ENCODE results near the gene FGF8. TPM values are rescaled to one million over a fixed set of nuclear protein-coding genes. Genes with fewer than 3 reads are reported as not detected.

FGF8 gene
- total RNA-seq, 1 donor from 2014 or later = not detected

DNA sequence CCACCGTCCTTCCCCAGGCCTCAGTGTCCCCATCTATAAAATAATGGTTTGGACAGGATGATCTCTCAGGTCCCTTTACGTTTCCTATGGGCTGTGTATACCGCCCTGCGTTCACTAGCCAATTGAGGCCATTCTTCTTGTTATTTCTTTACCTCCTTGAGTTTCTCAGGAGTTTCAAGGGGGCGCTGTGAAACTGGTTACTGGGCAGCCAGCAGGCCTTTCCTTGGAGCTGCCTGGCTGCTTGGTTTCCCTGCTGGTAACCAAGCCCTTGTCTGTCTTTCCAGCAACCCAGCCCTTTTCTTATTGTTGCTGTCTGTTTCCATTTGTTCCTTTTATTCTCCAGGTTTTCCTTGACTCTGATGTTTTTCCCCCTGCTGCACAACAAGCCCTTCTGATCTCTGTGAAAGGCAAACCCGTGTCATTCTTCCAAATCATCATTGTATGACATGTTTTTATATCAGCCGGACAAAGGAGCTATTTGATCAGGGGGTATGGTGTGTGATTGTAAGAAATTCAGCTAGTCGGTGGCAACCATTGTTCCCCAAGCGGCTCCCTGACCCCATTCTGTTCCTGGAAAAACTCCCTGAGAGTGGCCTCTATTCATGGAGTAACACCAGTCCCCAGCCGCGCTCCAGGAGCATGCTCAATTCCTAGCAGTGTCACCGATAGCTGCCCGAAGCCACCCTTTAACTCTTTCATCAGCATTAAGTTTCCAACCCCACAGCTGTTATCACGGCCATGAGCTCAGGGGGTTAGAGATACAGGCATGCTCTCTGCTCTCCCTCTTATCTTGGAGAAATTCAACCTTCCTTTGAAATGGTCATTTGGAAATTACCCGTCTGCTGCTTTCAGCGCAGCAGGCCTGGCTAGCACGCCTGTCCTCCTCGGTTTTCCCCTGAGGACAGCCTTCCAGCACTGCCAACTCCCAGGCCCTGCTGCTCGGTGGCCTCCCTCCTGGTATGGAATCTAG lies 26.6 kb downstream of the FGF8 start:
- intact Hi-C loops (cut with micrococcal nuclease) = no loop called here
- DNase-seq (no peak), ATAC-seq (no peak)

DNA sequence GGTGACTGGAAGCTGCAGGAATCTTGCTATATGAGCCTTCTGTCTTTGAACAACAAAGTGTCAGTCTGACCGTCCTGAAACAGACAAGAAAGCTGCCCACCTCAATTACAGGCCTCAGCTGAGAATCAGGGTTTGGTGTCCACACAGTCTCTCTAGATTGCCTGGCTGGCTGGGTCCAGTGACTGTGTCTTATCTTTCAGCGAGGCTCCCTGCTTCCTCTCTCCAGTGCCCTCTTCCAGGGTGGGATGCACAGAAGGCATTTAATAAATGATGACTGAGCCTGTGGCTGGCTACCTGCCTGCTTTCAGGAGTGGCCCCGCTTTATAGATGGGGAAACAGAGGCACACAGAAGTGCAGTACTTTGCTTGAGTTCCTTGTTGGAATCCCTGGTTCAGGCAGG lies 27.4 kb downstream of the FGF8 start:
- intact Hi-C loops (cut with micrococcal nuclease) = no loop called here
- no peak for DNase-seq
- ATAC-seq = no peak

DNA sequence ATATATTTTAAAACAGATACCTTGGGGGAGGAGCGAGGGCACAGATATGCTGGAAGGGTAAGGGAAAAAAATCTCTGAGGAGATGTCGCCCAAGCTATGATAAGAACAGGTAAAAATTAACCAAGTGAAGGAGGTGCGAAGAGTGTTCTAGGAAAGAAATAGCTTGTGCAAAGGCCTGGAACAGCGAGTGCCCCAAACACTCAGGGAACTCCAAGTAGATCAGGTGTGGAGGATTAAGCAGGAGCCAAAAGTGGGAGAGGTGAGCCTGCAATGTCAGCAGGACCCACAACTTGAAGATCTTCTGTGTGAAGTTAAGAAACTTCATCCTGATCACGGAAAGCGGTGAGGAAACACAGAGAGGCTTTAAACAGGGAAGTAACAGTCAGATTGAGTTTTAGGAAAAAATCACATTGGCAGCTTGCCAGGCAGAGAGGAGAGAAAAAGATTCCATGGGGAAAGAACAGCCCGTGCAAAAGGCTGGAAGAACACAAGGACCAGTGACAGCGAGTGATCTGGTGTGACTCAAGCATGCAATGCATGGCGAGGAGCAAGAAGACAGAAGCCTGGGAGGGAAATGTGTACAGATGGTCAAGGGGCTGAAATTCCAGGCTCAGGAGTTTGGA lies 30.7 kb downstream of the FGF8 start:
- intact Hi-C loops (cut with micrococcal nuclease) = no loop called here
- ATAC-seq (no peak), DNase-seq (no peak)

DNA sequence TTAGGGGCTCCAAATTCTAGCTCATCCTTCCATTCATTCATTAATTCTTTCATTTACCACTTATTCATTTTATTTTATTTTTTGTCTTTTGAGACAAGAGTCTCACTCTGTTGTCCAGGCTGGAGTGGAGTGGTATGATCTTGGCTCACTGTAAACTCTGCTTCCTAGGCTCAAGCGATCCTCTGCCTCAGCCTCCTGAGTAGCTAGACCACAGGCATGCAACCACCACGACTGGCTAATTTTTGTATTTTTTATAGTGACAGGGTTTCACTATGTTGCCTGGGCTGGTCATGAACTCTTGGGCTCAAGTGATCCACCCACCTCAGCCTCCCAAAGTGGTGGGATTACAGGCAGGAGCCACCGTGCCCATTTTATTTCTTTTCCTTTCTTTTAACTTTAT lies 31.6 kb downstream of the FGF8 start:
- DNase-seq (no peak), ATAC-seq (no peak)
- intact Hi-C loops (cut with micrococcal nuclease) = no loop called here

DNA sequence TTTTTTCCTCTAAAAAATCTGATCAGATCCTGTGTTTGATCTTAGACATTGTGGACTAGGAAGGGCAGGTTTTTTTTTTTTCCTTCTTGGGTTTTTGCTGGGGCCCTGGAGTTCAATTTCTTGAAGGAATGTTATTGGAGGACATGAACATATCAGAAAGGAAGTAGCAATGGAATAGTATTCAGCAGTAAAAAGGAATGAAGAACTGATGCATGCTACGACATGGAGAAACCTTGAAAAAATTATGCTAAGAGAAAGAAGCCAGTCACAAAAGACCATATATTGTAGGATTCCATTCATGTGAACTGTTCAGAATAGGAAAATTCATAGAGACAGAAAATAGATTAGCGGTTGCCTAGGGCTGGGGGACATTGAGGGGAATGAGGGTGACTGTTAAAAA lies 34.0 kb downstream of the FGF8 start:
- DNase-seq (no peak), ATAC-seq (no peak)
- intact Hi-C loops (cut with micrococcal nuclease) = no loop called here

DNA sequence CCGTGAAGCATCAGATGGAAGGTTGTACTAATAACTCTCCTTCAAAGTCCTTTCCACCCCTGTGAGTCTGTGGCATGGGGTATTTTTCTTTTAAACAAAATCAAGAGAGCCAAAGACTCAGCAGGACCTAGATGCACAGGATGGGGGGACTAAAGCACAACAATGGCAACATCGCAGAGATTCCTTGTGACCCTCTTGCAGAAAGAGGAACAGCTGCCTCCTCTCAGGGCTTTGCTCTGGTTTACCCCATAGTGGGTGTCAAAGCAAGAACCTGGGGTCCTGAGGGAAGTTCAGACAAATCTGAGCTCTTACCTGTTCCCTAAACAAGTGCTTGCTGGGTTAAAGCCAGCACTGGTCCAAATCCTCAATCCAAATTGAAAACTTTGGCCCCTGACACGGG lies 39.2 kb downstream of the FGF8 start:
- DNase-seq (no peak), ATAC-seq (no peak)
- intact Hi-C loops (cut with micrococcal nuclease) = no loop called here

DNA sequence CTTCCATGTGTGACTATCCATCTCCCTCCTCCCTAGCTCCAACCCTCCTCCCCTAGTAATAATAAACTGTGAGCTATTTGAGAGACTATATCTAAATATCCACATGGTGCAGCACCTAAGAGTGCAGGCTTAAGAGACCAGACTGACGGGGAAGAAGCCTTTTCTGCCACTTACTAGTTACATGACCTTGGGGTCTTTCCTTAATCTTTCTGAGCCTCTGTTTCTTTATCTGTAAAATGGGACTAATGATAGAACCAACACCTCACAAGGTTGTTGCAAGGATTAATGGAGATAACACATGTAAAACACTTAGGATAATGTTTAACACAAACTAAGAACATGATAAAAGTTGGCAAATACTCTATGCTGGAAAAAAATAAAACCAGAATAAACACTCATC lies 43.8 kb downstream of the FGF8 start:
- no peak for DNase-seq
- intact Hi-C loops (cut with micrococcal nuclease) = no loop called here
- ATAC-seq = no peak

DNA sequence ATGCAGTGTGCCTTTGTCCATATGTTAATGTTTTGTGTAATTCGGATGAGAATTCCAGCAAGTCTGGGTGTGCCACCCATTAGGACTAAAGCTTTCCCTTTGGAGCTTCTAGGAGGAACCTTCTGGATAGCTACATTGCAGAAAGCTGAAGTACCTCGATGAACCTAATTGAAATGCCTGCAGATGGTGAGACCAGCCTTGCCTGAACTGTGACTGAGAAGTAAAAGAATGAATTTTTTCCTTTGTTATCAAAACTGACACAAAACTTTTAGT lies 49.9 kb downstream of the FGF8 start:
- ATAC-seq (no peak), DNase-seq (no peak)
- intact Hi-C loops (cut with micrococcal nuclease) = no loop called here

DNA sequence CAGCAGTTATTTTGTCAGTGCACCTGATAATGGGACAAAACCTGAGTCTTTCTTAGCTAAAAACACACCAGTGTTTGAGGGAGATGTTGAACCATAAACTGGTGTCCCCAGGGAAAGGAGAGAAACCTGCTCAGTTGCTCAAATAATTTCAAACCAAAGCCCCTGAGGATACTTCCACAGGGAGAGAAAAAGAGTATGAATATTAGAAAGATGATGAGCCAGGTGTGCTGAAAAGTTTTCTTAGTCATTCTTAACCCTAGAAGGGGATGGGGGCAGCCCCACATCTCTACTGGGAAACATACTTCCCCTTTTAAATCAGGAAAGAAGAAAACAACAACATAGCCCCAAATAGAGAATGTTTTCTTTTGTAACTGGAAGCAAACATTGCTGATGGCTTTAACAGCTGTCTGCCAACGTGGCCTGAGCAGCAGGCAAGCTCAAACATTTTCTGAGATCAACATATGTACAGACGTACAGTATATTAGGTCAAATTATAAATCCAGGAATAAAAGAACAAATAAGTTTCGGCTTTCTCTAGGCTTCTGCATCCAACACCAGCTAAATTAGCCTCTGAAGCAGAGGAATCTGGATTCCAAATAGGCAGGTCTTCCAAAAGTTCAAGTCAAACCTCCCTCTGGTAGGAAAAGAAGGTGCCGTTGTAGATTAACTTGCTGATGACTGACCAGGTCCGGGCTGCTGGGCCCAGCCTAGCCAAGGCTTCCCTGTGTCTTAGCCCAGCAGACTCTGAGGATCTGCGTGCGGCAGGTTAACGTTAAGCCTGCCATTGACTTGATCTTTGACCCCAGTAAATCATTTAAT lies 50.4 kb downstream of the FGF8 start:
- DNase-seq = no peak
- no peak for ATAC-seq
- intact Hi-C loops (cut with micrococcal nuclease) = no loop called here

DNA sequence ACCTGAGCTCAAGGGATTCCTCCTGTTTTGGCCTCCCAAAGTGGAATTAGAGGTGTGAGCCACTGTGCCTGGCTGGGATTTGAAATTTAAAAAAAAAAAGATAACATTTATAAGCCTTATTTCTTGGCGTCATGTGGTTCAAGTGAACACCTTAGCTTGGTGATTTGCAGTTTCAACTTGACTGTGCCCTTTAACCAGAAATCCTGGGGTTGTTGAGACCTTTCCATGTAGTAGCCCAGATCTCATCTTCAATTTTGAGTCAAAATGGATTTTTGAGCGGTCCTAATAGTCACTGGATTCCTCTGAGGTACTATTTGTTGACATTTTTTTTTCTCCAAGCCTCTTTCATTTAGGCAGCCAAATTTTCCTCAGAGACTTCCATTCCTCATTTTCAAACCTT lies 51.5 kb downstream of the FGF8 start:
- intact Hi-C loops (cut with micrococcal nuclease) = no loop called here
- no peak for DNase-seq
- ATAC-seq = no peak

DNA sequence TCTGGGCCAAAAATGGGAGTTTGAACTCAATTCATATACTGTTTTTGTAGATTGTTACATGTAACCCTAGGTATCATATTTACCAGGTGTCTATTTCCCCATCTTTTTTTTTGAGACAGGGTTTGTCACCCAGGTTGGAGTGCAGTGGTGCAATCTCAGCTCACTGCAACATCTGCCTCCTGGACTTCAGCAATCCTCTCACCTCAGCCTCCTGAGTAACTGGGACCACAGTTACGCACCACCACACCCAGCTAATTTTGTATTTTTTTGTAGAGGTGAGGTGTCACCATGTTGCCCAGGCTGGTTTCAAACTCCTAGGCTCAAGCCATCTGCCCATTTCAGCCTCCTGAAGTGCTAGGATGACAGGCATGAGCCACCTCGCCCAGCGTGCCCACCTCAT lies 52.7 kb downstream of the FGF8 start:
- intact Hi-C loops (cut with micrococcal nuclease) = no loop called here
- ATAC-seq (no peak), DNase-seq (no peak)

DNA sequence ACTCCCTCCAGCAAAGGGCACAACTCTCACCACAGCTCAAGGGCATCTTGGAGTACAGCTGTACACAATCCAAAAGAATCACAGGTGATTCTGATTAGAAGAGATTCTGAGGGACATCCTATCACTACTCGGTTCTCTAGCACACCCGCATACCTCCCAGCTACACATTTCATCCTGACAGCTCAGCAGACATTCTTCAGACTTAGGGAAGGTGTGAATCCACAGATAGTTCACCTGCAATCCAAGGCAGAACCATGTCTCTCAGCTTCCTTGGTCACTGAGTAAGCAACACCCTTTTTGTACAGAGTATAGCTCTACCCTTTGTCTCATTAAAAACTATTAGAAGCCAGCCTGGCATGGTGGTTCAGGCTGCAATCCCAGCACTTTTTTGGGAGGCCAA lies 54.1 kb downstream of the FGF8 start:
- DNase-seq (no peak), ATAC-seq (no peak)
- intact Hi-C loops (cut with micrococcal nuclease) = no loop called here

DNA sequence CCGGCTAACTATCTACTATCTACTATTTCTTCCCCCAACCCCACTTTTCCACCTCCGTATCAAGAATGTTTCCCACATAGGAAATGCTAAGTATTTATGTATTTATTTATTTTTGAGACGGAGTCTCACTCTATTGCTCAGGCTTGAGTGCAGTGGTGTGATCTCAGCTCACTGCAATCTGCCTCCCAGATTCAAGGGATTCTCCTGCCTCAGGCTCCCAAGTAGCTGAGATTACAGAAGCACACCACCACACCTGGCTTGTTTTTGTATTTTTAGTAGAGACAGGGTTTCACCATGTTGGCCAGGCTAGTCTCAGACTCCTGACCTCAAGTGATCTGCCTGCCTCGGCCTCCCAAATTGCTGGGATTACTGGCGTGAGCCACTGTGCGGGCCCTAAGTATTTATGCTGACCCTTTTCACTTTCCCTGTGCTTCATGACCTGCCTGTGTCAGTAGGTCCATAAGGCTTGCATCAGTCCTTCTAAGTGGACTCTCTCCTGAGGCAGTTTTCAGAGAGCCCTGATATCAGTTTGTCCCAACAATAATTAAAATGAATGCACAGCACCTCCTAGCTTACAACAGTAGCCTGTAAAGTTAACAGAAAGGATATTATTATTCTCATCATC lies 55.2 kb downstream of the FGF8 start:
- no peak for DNase-seq
- no peak for ATAC-seq
- intact Hi-C loops (cut with micrococcal nuclease) = no loop called here

Other genes starting within 250 kb of the FGF8 start
- 20.1 TPM for gene POLL, start 187.9 kb downstream of the FGF8 start, total RNA-seq
- gene DPCD, start 187.8 kb downstream of the FGF8 start, total RNA-seq = 21.9 TPM
- 106 TPM for gene FBXW4, start 80.9 kb downstream of the FGF8 start, total RNA-seq
- 8.4 TPM for gene NPM3, start 7.3 kb upstream of the FGF8 start, total RNA-seq
- 79.8 TPM for gene OGA, start 42.3 kb upstream of the FGF8 start, total RNA-seq
- 568 TPM for gene KCNIP2, start 67.7 kb upstream of the FGF8 start, total RNA-seq

Data from left ventricle myocardium superior (tissue), 1 donor.